ENCODE data around the gene CELA2B.
"Not testable (repeated sequence)": the region's sequence is repeated elsewhere in the genome, so short reads cannot be mapped to it uniquely, and the experiment has no call there.

Gene CELA2B

DNA sequence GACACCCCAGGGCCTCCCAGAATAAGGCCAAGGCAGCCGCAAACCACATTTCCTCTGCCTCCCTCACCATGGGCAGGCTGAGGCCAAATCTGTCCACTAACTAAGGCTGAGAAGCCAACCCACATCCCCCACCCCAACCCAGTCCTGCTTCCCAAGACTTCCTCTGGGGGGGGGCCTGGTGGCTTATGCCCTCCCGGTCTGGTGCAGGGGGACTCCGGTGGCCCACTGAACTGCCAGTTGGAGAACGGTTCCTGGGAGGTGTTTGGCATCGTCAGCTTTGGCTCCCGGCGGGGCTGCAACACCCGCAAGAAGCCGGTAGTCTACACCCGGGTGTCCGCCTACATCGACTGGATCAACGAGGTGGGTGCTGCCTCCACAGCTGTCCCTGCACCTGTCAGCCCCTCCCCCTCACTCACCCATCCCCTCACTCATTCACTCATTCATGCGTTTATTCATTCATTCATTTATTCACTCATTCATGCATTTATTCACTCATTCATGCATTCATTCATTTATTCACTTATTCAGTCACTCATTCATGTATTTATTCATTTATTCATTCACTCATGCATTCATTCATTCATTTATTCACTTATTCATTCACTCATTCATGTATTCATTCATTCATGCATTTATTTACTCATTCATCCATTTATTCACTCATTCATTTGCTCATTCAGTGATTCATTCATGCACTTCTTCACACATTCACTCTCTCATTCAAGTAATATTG lies 30.3 kb upstream of the CELA2B start:
- DNase-seq: no peak

DNA sequence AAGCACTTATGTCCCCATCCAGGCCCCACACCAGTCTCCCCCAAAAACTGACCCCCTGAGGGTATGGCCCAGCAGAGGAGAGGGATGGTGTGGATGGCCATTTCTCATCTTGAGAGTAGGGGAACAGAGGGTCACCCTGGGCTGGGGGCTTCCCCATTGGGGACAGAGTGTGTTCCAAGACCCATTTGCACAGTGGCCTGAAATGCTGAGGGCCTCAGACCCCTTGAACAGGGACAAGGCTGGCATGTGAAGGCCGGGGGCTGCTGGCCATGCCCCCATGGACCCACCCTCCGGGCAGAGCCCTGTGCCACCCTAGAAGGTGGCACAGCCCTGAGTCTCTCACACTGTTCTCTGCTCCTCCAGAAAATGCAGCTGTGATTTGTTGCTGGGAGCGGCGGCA lies 29.7 kb upstream of the CELA2B start:
- DNase-seq: no peak

DNA sequence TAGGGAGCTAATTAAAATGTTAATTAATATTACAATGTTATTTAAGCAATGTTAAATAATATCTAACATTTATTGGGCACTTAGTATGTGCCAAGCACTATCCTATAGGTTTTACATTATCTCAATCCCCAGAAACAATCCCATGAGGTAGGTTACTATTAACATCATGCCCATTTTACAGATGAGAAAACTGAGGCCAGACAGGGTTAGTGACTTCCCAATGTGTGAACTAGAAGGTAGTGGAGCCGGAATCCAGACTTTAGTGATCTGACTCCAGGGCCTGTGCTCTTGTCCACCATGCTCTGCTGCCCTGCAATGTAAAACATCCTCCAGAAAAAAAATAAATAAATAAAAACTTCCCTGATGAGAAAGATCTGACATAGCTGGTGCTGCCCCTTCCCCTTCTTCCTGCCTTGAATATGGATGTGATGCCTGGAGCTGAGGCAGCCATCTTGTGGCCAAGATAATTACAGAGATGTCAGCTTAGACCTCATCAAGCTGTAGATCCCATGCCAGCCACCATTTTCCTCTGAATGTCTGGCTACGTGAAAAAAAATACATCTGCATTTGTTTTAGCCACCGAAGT lies 26.9 kb upstream of the CELA2B start:
- DNase-seq: no peak

DNA sequence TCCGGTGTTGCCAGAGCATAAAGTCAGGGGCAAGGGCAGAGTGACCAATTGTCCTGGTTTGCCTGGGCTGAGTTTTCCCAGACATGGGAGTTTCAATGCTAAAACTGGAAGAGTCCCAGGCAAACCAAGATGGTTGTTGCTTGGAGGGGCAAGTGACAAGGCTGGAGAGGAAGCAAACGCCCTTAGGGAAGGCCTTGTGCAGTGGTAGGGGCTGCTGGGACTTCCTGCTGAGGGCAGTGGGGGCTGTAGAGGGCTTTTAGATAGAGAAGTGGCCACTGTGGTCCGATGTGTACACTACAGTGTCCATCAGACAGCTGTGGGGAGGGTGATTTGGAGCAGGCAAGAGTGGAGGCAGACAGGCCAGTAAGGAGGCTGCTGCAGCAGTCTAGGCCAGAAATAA lies 26.3 kb upstream of the CELA2B start:
- no peak for DNase-seq

DNA sequence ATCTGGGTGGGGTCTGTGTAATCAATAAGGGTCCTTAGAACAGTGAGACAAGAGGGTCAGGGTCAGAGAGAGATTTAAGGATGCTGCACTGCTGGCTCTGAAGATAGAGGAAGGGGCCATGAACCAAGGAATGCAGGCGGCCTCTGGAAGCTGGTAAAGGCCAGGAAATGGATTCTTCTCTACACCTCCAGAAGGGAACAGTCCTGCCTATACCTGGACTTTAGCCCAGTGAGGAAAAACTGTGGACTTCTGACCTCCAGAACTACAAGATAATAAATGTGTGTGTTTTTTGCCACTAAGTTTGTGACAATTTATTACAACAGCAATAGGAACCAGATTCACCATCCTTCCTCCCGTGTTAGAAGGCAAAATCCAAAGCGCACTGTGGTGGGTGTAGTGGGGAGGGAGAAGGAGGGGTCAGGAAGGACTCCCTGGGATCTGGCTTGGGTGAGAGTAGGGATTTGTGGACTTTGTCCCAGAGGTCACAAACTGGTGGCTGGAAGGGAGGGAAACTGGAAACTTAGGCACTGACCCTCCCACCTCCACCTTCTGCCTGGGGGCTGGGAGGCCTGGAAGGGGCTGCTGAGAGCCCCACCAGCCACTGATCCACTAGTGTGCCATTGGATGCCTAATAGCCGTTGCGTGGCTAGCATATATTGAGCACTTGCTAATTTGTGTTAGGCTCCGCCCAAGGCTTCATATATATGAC lies 24.7 kb upstream of the CELA2B start:
- no peak for DNase-seq

DNA sequence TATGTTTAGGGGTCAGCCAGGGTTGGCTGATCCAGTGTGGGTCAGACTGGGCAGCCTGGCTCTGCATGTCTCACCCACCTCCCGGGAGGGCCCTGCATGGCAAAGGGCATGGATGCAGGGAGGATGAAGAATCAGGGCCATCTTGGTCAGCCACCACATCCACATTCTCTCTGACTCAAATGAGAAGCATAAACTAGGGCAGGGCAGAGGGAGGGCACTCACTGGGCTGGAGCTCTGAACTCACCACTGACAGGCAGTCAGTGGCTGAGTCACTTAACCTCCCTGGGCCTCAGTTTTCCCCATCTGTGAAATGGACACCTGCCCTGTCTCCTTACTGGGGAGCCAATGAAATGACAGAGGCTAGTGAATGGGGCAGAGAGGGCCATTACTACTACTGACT lies 23.7 kb upstream of the CELA2B start:
- no peak for DNase-seq

DNA sequence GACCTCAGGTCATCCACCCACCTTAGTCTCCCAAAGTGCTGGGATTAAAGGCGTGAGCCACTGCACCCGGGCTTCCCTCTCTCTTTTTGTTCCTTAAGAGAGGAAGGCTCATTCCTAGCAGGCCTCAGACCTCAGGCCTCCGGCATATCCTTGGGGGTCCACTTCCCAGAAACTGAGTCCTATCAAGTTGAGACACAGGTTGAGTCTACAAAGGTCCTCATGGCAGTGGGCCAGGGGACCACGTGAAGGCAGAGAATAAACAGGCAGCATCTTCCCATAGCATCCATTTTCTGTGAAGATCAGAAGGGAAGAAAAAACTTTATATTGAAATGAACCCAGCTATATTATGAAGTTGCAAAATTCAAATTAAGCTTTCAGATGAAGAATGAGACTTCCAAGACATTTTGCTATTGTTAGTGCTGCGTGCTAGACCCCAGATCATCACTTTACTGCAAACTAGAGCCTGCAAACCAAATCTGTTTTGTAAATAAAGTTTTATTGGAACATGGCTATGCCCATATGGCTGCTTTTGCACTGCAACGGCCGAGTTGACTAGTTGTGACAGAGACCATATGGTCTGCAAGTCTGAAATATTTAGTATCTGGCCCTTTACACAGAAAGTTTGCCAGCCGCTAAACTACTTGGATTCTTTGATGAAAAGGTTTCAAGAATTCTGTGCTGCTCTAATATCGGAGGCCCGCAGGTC lies 22.9 kb upstream of the CELA2B start:
- DNase-seq: no peak

DNA sequence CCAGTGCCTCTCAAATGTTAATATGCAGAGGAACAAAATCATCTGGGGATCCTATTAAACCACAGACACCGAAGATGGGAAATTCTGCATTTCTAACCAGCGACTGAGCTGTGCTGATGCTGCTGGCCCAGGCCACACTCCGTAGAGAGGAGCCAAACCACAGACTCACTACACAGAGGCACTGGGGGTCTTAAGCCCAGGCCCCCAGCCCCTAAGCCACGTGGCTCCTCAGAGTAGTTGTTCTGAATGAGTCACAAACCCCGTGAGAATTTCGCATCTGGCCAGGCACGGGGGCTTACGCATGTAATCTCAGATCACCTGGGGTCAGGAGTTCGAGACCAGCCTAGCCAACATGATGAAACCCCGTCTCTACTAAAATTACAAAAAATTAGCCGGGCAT lies 22.2 kb upstream of the CELA2B start:
- DNase-seq: no peak

DNA sequence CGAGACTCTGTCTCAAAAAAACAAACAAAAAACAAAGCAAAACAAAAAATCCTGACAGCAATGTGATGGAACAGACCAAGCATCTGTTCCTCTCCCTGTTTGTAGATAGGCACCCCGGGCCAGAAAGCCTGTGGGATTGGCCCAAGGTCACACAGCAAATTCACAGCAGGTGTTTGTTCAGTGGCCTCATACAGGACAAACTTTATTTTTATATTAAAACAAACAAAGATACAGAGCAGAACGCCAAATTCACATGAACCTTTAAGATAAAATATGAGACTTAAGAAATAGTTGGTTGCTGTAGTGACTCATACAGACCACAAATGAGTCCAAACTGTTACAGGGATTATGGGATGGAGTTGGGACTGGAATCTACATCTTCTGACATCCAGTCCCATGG lies 21.6 kb upstream of the CELA2B start:
- no peak for DNase-seq

DNA sequence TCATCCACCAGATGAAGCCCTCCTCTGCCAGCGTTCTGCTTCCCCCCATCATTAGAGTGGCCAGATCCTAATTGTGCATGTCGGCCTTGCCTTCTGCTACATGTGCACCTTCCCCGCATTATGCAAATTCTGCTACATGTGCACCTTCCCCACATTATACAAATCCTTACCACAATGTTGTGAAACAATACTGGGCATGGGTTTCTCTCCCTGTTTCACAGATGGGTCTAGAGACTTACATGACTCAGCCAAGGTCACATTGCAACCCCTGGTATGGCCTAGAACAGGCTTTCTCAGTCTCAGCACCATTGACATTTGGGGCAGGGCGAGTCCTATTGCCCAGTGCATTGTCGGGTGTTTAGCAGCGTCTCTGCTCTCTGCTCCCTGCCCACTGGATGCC lies 20.4 kb upstream of the CELA2B start:
- DNase-seq: no peak

DNA sequence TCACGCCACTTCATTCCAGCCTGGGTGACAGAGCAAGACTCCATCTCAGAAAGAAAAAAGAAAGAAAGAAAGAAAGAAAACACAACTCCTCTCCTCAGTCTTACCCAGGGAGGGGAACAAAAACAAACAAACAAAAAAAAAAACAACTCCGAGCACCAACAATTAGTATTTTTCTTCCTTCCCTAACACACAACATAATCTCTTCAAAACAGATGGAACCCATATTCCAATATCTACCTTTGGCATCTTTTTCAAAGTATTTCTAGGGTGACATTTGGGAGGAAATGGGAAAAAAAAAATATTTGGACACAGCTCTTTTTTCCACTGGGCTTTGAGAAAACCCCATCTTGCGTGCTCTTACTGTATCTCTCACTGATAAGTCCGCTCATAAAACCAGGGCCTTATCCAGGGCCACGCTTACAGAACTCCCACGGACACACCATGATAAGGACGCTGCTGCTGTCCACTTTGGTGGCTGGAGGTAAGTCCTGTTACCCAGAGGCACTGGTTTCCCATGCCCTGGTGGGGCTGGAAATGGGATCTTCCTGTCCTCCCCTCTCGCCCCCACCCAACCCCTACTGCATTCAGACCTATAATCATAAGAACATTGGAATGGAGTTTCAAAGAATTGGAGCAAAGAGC lies 19.5 kb upstream of the CELA2B start, which contains the start of gene CELA2A:
TSS of gene CELA2A (plus strand) at position 420 of the 642 bp plus-strand sequence. CDS start at position 442, 22 bp downstream.
- no peak for DNase-seq

DNA sequence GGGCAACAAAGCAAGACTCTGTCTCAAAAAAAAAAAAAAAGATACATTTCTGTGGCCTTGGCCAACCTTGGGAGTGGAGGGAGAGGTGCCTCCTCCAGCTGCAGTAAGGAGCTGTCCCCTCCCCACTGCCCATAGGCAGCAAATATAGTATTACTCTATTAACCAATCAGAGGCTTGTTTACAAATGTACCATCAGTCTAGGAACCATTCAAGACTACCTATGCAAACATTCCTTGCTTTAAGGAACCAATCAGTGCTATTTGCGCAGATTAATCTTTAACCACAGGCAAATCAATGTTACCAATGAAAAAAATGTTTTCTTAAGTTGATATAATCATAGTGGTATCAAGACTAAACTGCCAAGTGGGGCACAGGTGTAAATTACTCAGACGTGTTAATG lies 18.3 kb upstream of the CELA2B start:
- DNase-seq: peak; percentile 39

DNA sequence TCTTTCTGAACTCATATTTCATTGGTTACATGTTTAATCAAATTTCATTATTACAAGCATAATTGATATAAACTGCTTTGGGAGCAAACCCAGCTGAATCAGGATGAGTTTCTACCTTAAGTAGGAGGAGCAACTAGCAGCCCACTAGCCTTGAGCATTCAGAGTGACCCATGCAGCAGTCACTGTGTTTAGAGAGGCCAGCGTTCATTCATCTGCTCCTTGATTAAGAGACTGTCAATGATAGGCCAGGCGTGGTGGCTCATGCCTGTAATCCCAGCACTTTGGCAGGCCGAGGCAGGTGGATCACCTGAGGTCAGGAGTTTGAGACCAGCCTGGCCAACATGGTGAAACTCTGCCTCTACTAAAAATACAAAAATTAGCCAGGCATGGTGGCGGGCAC lies 17.5 kb upstream of the CELA2B start:
- DNase-seq: not testable (repeated sequence)

DNA sequence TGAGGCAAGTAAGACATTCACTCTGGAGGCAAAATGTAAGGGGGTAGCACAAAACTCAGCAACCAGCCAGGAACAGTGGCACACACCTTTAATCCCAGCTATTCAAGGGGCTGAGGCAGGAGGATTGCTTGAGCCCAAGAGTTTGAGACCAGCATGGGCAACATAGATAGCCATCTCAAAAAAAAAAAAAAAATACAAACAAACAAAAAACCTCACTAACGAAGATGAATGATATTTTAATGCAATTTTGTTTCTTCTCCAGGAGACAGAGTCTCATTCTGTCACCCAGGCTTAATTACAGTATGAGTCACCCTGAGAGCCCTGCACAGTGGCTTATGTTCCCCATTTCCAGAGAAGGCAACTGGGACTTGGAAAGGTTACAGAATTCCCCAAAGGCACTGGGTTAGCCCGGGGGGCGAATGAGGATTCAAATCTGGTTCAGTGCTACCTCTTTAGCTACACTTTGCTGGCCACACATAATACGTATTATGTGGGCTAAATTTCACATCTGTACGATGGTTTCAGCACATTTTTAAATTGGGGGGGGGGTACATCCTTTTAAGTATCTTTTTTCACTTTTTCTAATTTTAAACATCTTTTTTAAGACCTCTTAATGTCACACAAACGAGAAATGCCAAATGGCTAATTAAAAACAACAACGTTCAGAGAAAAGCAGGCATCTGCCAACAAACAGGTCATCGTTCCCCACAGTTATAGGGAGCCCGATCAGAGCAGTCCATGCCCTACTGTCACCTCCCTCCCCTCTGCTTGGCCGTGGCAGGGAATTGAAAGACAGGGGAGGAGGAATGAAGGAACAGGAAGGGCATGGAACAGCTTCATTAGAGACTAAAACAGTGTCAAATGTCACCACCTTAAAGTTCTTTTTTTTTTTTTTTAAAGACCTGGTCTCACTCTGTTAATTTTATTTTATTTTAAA lies 15.9 kb upstream of the CELA2B start:
- DNase-seq: peak; percentile 63

DNA sequence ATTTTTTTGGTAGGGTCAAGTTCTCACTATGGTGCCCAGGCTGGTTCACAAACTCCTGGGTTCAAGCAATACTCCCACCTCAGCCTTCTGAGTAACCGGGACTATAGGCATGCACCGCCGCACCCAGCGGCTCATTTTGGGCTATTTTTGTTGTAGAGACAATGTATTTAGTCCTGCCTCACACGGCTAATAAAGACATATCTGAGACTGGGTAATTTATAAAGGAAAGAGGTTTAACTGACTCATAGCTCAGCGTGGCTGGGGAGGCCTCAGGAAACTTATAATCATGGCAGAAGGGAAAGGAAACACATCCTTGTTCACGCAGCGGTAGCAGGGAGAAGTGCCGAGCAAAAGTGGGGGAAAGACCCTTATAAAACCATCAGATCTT lies 15.2 kb upstream of the CELA2B start:
- no peak for DNase-seq

DNA sequence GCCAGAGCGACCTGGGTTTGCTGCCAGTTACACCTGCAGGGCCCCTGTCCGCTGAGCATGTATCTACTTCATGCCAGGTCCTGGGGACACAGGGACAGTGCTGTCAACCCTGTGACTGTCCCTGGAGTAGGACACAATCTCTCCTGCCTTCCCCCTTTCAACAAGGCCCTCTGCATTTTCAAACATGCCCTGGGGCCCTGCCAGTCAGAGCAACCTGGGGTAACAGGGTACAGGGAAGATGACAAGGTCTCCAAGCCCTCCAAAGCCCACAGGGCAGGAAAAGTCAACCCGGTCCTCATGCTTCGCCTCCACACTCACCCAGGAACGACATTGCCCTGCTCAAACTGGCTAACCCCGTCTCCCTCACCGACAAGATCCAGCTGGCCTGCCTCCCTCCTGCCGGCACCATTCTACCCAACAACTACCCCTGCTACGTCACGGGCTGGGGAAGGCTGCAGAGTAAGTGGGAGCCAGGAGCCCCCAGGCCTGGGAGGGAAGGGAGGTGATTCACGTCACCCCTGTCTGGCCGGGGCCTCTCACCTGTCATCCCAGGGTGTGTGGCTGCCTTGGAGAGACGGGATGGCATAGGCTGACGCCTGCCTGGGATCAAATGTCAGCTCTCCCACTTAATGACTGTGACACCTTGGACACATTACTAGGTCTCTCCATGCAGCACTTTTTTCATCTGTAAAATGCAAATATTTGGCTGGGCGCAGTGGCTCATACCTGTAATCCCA lies 12.7 kb upstream of the CELA2B start:
- DNase-seq: peak; percentile 97

DNA sequence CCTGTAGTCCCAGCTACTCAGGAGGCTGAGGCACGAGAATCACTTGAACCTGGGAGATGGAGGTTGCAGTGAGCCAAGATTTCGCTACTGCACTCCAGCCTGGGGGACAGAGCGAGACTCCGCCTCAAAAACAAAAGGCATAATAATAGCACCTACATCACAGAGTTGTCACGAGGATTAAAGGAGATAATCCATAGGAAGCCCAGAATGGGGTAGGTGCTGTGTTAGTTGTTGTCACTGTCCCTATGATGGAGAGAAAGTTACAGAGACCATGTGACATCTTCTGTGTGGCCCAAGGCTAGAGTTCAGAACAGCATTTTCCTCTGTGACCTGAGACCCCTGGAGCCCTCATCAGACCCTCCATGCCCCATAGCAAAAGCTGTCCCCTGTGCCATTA lies 12.0 kb upstream of the CELA2B start:
- DNase-seq: peak; percentile 67

DNA sequence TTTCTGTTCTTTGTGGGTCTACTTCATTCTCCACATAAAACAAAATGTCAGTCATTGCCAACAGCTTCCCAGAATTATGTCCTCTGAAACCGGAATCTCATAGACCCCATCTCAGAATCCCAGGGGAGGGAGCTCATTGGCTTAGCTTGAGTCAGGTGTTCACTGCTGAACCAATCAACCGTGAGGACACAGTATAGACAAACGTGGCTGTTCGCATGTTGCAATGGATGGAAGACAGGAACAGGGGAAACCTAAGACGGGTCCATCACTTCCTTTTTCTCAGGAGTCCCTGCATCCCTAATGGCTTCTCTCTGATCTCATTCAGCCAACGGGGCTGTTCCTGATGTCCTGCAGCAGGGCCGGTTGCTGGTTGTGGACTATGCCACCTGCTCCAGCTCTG lies 10.2 kb upstream of the CELA2B start:
- no peak for DNase-seq

DNA sequence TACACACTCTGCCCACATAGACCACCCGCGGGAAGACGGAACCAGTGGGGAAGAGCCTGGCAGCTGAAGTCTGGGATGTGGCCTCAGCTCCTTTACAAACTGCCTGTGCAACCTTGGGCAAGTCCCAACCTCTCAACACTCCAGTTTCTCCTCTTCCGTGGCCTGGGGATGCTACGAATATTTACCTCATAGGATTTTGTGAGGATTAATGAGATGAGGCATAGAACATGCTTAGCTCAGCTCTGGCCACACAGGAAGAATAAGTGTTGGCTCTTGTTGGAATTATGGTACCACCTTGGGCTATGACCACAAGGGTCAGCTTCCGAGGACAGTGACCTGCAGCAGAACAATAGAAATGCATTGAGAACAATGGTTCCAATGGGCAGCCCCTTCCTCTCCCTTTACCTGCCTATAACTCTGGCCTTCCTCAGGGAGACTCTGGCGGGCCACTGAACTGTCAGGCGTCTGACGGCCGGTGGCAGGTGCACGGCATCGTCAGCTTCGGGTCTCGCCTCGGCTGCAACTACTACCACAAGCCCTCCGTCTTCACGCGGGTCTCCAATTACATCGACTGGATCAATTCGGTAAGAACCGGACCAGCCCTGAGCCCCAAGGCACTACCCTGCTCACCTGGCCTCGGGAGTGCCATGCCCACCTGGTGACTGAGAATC lies 8.8 kb upstream of the CELA2B start:
- not testable (repeated sequence) for DNase-seq

DNA sequence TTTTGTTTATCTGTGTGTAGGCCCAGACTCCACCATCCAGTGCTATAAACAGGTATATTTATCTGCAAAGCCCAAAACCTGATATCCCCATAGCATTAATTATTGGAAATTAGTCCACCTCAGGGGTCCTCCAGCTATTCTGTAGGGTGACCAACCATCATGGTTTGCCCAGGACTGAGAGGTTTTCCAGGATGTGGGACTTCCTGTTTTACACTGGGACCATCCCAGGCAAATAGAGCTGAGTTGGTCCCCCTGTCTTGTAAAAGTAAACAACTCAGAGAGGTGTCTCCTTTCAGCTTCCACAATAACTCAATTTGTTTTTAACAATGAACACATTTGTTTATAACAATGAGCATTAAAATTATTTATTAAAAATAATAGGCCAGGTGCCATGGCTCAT lies 7.8 kb upstream of the CELA2B start:
- DNase-seq: no peak

DNA sequence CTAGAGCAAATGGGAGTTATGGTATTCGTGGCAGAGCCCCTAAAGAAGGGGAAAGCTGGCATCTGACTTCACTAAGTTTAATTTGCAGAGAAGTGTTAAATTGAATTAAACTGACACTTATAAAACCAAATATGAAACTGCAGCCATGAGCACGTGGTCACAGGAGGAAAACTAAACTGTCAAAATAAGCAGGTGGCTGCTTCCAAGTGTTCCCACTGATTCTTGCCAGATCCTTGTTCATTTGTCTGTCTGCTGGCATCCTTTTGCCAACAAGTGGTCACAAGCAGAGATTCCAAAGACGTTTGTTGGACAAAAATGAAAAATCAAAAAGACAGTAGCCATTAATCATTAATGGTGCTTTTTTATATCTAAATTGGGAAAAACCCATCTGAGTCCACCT lies 6.5 kb upstream of the CELA2B start:
- no peak for DNase-seq

All from DMS53 (cell line).